ENCODE data around the gene CCDC3.

Gene CCDC3

GRCh38 chr10:12846718-12847117, 154.8 kb downstream of the CCDC3 start:
- ChIA-PET POLR2A (ENCODE audit: low non-redundant PET) (no interaction called here), CTCF (no interaction called here)
- no peak for DNase-seq (ENCODE audit: low spot score)
- H3K27ac ChIP-seq, result no peak overlapping the region
- no peak for TF ChIP-seq CTCF (conservative IDR thresholded peaks at IDR 0.05; ENCODE audit: low read depth)
